ENCODE measurements around the gene CD44.

CD44 gene

GRCh38 chr11:35153280-35153679, 14.3 kb downstream of the CD44 start:
- in situ Hi-C loops (cut with MboI; ENCODE audit: low sequenced_read_pairs, unreplicated experiment) = no loop called here
- no peak for TF ChIP-seq CTCF (IDR thresholded peaks at IDR 0.05; ENCODE audit: borderline replicate concordance, control extremely low read depth, extremely low read depth, insufficient read depth, missing control alignments)
- no peak for DNase-seq (ENCODE audit: low spot score)

GRCh38 chr11:35154952-35155351, 16.0 kb downstream of the CD44 start:
- TF ChIP-seq CTCF (IDR thresholded peaks at IDR 0.05; ENCODE audit: borderline replicate concordance, control extremely low read depth, extremely low read depth, insufficient read depth, missing control alignments) = no peak
- in situ Hi-C loops (cut with MboI; ENCODE audit: low sequenced_read_pairs, unreplicated experiment) = no loop called here

GRCh38 chr11:35155677-35156076, 16.7 kb downstream of the CD44 start:
- in situ Hi-C loops (cut with MboI; ENCODE audit: low sequenced_read_pairs, unreplicated experiment) = no loop called here
- TF ChIP-seq CTCF (IDR thresholded peaks at IDR 0.05; ENCODE audit: borderline replicate concordance, control extremely low read depth, extremely low read depth, insufficient read depth, missing control alignments) = no peak

More at GRCh38 chr11:35154952-35155351, 16.0 kb downstream of the CD44 start:
- DNase-seq (ENCODE audit: low spot score) = no peak

GRCh38 chr11:35157814-35158700, 19.1 kb downstream of the CD44 start:
- TF ChIP-seq CTCF (IDR thresholded peaks at IDR 0.05; ENCODE audit: borderline replicate concordance, control extremely low read depth, extremely low read depth, insufficient read depth, missing control alignments) = no peak
- in situ Hi-C loops (cut with MboI; ENCODE audit: low sequenced_read_pairs, unreplicated experiment) = no loop called here
- no peak for DNase-seq (ENCODE audit: low spot score)

More at GRCh38 chr11:35155677-35156076, 16.7 kb downstream of the CD44 start:
- no peak for DNase-seq (ENCODE audit: low spot score)

GRCh38 chr11:35158701-35159510, 19.9 kb downstream of the CD44 start:
- no peak for TF ChIP-seq CTCF (IDR thresholded peaks at IDR 0.05; ENCODE audit: borderline replicate concordance, control extremely low read depth, extremely low read depth, insufficient read depth, missing control alignments)
- in situ Hi-C loops (cut with MboI; ENCODE audit: low sequenced_read_pairs, unreplicated experiment) = no loop called here
- no peak for DNase-seq (ENCODE audit: low spot score)

- TF ChIP-seq CTCF (IDR thresholded peaks at IDR 0.05; ENCODE audit: borderline replicate concordance, control extremely low read depth, extremely low read depth, insufficient read depth, missing control alignments) = no peak
- in situ Hi-C loops (cut with MboI; ENCODE audit: low sequenced_read_pairs, unreplicated experiment) = no loop called here
- DNase-seq (ENCODE audit: low spot score) = no peak
Observed at GRCh38 chr11:35160246-35160824, 21.4 kb downstream of the CD44 start.

Data from GM13976 (cell line).